GM19099 (cell line): Measurements from ENCODE around the gene NUDT1.

Source experiments
- POLR2A ChIP-seq: IDR thresholded peaks from 3 replicates; pipeline ENCODE4 v1.6.1; 2011; ENCODE audit warnings: low read depth; ENCODE audit not compliant: insufficient read length; ENCODE audit errors: extremely low read depth

The NUDT1 gene

DNA sequence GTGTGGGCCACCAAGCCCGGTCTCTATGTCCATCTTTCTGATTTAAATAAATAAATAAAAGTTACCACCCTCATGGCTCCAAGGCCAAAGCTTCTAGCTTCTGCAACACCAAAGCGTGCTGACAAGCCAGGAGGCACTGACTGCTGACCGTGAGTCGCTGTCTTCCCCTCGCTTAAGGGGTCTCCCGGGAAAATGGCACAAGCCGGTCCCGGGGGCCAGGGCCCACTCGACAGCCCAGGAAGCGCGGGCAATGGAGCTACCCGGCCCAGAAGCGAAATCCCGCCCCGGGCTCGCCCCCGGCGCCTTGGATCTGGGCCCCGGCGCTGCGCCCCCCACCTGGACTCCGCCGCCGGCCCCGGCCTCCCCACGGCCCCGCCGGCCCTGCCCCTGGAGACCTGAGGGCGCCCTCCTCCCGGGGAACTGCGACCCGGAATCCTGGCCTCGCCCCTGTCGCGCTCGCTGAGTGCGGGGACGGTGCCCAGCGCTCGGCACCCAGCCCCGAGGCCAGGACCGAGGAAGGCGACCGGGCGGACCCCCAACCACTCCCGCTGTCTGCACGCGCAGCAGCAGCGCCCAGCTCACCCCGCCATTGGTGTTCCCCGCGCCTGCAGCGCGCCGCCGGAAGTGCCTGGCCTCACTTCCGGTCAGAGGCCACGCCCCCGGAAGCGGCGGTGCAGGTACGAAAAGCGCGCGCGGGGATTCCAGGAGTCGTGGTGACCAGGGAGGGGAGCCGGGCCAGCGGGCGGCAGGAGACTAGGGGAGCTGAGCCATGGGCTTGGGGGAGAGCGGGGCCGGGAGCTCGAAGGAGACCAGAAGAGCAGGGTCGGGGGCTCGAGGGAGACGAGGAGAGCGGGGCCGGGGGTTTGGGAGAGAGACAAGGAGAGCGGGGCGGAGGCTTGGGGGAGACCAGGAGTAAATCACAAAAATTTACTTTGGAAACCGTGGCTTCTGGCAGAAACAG is at the start of gene NUDT1, which contains the start of gene MRM2:
Gene NUDT1 (plus strand): TSS at position 647 of the 961 bp plus-strand sequence. CDS start 2,349 bp downstream, outside the sequence.
Gene MRM2 (minus strand): TSS at position 626 of the 961 bp plus-strand sequence. CDS start 36 bp downstream, at position 590.
- TF ChIP-seq POLR2A = peak; percentile 94

DNA sequence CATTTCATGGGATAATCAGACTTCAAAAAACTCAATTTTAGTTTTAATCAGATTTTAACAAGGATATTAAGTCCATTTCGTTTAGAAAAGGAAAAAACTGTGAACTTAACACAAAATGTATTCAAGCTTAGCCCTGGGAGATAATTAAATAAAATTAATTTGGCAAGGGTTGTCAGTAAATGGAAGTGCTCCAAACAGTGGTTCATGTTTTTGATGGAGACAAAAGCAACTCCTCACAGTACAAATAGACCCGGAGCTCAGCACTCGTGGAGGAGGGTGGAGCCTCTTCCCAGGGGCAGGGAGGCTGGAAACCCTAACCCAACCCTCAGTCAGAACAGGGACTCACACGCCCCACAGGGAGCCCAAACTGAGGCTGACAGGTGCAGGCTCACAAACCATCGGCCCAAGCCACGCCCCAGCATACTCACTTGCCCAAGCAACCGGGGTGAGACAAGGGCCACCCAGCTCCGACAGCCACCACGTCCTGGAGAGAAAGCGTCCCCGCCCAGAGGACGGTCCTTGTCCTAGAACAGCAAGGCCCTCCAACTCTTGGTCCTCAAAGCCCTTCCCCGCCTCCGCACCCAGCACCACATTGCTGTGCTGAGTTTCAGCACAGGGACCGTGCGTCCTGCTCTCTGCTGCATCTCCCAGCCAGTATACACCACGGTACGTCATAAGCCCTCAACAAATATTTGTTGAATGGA is 49.0 kb upstream of the NUDT1 start:
- no peak for TF ChIP-seq POLR2A

- no peak for TF ChIP-seq POLR2A
Measured at GRCh38 chr7:2193575-2194305, 48.3 kb upstream of the NUDT1 start.

- no peak for TF ChIP-seq POLR2A
Measured at GRCh38 chr7:2195400-2196246, 46.4 kb upstream of the NUDT1 start.

- TF ChIP-seq POLR2A = no peak
Measured at GRCh38 chr7:2196381-2197378, 45.3 kb upstream of the NUDT1 start.

- no peak for TF ChIP-seq POLR2A
Measured at GRCh38 chr7:2197436-2198155, 44.4 kb upstream of the NUDT1 start.

DNA sequence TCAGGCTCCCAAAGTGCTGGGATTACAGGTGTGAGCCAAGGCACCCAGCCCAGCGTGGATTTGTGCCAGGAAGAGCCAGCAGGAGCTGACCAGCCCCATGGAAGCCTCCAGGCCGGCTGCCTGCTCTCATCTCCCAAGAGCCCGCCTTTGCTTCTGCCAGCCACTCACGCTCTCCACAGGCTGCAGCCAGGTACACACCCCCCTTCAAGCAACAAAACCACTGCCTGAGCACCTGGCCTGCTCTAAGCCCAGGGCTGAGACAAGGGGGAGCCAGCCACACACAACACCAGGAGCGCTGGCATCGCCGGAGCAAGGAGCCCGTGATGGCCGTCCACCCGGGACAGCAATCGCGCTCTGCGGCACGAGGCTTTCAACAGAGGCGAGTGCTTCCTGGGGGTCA is 43.8 kb upstream of the NUDT1 start:
- TF ChIP-seq POLR2A = no peak

GRCh38 chr7:2198760-2199159 is 43.3 kb upstream of the NUDT1 start:
- no peak for TF ChIP-seq POLR2A

- no peak for TF ChIP-seq POLR2A
Measured at GRCh38 chr7:2199528-2199927, 42.5 kb upstream of the NUDT1 start.

DNA sequence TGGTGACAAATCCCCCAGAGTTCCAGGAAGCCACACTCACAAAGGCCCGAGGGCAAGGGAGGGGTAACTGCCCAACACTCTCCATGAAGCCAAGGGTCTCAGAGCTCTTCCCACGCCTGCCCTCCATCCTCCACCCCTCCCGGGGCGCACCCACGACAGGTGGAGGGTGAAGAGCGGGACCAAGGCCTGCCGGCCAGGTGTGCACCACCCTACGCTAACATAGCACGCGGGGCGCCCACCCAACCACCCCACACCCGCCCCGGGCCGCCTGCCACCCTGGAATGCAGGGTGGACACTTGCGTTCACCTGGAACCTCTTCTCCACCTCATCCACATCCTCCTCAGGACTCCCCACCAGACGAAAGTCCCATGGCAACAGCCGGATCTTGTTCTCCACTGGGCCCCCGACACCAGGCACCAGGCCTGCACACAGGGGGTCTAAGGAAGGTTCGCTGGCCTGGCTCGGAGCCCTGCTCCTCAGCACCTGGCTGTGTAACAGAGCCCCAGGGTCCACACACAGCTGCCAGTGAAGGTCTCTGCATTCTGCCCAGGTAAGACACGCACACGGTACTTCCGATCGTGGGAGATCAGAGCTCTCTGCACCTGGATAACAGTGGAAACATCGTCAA is 42.0 kb upstream of the NUDT1 start:
- no peak for TF ChIP-seq POLR2A

GRCh38 chr7:2200584-2200980 is 41.4 kb upstream of the NUDT1 start:
- no peak for TF ChIP-seq POLR2A

DNA sequence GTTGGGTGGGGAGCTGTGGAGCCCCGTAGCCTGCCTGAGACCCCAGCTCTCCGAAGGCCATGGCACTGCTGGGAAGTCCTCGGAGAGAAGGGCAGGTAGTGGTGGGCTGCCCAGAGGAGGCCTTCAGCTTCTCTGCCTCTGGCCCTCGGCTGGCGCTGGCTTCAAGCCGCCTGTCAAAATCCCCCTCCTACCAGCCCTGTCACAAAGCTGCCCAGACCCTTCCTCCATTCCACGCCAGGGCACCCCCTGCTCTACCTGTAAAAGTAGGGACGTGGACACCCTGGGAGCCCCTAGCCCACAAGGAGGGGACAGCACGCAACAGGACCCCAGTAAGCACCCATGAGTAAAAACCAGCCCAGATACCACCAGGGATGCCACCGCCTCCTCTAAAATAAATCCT is 40.9 kb upstream of the NUDT1 start:
- no peak for TF ChIP-seq POLR2A

DNA sequence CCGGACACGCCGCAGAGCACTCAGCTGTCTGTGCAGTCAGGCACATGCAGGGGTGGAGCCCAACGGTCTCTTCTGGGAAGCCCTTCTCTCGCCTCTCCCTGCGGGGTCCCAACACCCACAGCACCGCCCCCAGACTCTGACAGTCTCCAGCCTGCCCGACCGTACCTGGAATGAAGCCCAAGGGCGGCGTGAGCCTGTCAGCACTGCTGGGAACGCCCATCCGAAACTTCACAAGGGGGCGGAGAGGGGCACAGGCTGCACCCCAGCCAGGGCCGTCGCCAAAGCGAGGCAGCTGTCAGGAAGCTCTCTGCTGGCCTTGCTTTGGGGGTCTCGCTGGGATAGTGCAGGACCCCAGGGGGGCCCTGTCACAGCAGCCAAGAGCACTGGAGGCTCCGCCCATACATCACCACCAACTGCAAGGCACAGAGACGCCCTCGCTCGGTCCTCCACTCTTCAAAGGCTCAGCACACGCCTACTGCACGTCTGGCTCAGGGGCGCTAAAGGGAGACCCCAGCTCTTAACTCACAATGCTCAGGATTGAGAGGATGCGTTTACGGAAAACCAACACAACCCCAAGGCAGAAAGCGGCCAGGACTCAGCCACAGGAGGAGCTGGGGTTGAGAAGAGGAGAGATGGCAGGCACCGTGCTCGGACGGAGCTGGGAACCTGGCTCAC is 40.2 kb upstream of the NUDT1 start:
- TF ChIP-seq POLR2A = no peak
